Measurements from ENCODE around the gene RABL2A.
A peak's percentile ranks its signal among the peaks of the same experiment; 100 is the strongest.
"Not testable (repeated sequence)": the region's sequence is repeated elsewhere in the genome, so short reads cannot be mapped to it uniquely, and the experiment has no call there.

Gene RABL2A

DNA sequence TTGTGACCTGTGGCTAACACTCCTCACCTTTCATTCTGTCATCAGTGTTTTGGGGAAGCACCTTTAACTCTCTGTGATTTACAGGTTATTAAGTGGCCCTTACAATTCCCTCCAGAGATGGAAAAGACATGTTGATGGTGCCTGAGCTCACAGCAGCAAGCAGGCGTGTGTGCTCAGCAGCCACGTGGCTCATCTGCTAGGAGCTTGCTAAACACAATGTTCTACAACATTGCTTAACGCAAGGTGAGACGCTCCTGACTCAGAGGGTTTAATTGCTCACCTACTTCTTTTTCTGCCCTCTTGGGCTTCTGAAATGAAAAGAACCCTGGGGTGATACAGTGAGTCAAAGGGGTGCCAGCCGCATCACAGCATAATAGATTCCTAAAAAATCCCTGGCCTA, 6.1 kb upstream of the RABL2A start:
- H3K4me3 ChIP-seq (ENCODE audit: low read length, poor library complexity, severe bottlenecking); H2AFZ ChIP-seq (ENCODE audit: low read length); H4K20me1 ChIP-seq (ENCODE audit: insufficient read depth, low read length, poor library complexity, severe bottlenecking); H3F3A ChIP-seq (ENCODE audit: low read depth); H3K36me3 ChIP-seq (ENCODE audit: insufficient read depth, low read length); H3K9me3 ChIP-seq (ENCODE audit: insufficient read depth, low read depth, low read length); H3K27me3 ChIP-seq (ENCODE audit: insufficient read depth, low read length, poor library complexity, severe bottlenecking); H3K9ac ChIP-seq (ENCODE audit: low read depth, low read length, poor library complexity, severe bottlenecking); H3K4me2 ChIP-seq (ENCODE audit: low read depth, low read length, poor library complexity, severe bottlenecking); H3K79me2 ChIP-seq (ENCODE audit: insufficient read depth, low read length); H3K9me2 ChIP-seq (replicated peaks; ENCODE audit: low read depth, low read length); H3K4me1 ChIP-seq (ENCODE audit: insufficient read depth, low read length, poor library complexity, severe bottlenecking): not testable (repeated sequence)

DNA sequence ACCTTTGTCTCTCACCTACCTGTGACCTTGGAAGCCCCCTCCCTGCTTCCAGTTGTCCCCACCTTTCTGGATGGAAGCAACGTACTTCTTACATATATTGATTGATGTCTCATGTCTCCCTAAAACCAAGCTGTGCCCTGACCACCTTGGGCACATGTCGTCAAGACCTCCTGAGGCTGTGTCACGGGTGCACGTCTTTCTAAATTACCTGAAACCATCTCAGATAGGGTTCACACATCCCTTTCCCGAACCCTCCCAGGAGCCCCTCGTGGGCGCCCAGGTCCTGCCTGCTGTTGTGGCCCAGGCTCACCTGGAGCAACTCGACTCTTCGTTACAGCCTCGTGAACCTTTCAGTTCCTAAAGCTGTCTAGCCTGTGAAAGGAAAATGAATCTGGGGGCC, 1.2 kb upstream of the RABL2A start:
- not testable (repeated sequence) for H3K36me3 ChIP-seq (ENCODE audit: insufficient read depth, low read length); H4K20me1 ChIP-seq (ENCODE audit: insufficient read depth, low read length, poor library complexity, severe bottlenecking); H3K27me3 ChIP-seq (ENCODE audit: insufficient read depth, low read length, poor library complexity, severe bottlenecking); H3K9me3 ChIP-seq (ENCODE audit: insufficient read depth, low read depth, low read length); H3K79me2 ChIP-seq (ENCODE audit: insufficient read depth, low read length); H3K9ac ChIP-seq (ENCODE audit: low read depth, low read length, poor library complexity, severe bottlenecking); H2AFZ ChIP-seq (ENCODE audit: low read length); H3K4me1 ChIP-seq (ENCODE audit: insufficient read depth, low read length, poor library complexity, severe bottlenecking); H3K4me3 ChIP-seq (ENCODE audit: low read length, poor library complexity, severe bottlenecking); H3K9me2 ChIP-seq (replicated peaks; ENCODE audit: low read depth, low read length); H3F3A ChIP-seq (ENCODE audit: low read depth)
- H3K4me2 ChIP-seq (ENCODE audit: low read depth, low read length, poor library complexity, severe bottlenecking), result peak overlapping the region; percentile 31

DNA sequence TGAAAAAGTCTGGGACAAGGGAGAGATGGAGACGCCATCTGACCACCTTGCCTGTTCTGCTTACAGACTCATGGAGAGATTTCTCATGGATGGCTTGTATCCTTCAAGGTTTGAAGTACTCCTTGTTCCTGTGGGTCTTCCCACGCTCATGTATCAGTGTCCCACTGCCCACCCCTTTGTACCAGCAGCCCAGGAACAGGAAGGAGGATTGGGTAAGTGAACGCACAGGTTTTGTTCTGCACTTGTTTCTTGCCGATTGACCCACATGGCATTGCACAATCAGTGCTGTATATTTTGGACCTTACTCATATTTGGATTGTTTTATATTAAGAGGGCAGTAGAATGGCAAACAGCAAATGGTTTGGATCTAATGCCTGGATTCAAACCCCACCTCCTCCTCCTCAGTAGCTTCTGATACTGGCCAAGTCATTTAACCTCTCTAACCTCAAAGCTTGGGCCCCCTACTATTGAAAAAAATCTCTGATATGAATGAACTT, 5.8 kb downstream of the RABL2A start:
- not testable (repeated sequence) for H2AFZ ChIP-seq (ENCODE audit: low read length); H3K9ac ChIP-seq (ENCODE audit: low read depth, low read length, poor library complexity, severe bottlenecking); H3K4me3 ChIP-seq (ENCODE audit: low read length, poor library complexity, severe bottlenecking); H4K20me1 ChIP-seq (ENCODE audit: insufficient read depth, low read length, poor library complexity, severe bottlenecking); H3K27me3 ChIP-seq (ENCODE audit: insufficient read depth, low read length, poor library complexity, severe bottlenecking); H3F3A ChIP-seq (ENCODE audit: low read depth); H3K36me3 ChIP-seq (ENCODE audit: insufficient read depth, low read length); H3K9me2 ChIP-seq (replicated peaks; ENCODE audit: low read depth, low read length); H3K4me2 ChIP-seq (ENCODE audit: low read depth, low read length, poor library complexity, severe bottlenecking); H3K79me2 ChIP-seq (ENCODE audit: insufficient read depth, low read length); H3K9me3 ChIP-seq (ENCODE audit: insufficient read depth, low read depth, low read length); H3K4me1 ChIP-seq (ENCODE audit: insufficient read depth, low read length, poor library complexity, severe bottlenecking)

DNA sequence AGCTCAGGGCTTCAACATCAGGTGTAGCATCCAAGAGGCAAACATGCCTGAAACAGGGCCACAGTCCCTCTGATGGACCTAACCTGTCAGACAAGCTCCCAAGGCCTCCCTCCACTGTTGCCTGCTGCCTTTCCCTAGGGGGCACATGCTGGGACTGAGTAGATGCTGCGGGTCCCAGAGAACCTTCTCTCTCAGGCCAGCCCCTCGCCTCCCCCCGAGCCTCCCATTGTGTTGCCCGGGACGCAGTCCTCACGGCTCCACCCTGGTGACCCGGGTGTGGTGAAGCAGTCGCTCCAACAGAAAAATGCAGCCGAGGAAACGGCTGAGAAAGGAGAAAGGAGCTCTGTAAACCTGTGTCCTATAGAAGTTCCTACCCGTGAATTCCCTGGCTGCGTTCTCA, 8.3 kb downstream of the RABL2A start:
- not testable (repeated sequence) for H3F3A ChIP-seq (ENCODE audit: low read depth); H3K36me3 ChIP-seq (ENCODE audit: insufficient read depth, low read length); H3K9ac ChIP-seq (ENCODE audit: low read depth, low read length, poor library complexity, severe bottlenecking); H3K4me1 ChIP-seq (ENCODE audit: insufficient read depth, low read length, poor library complexity, severe bottlenecking); H3K4me2 ChIP-seq (ENCODE audit: low read depth, low read length, poor library complexity, severe bottlenecking); H4K20me1 ChIP-seq (ENCODE audit: insufficient read depth, low read length, poor library complexity, severe bottlenecking); H3K4me3 ChIP-seq (ENCODE audit: low read length, poor library complexity, severe bottlenecking); H2AFZ ChIP-seq (ENCODE audit: low read length); H3K27me3 ChIP-seq (ENCODE audit: insufficient read depth, low read length, poor library complexity, severe bottlenecking); H3K9me2 ChIP-seq (replicated peaks; ENCODE audit: low read depth, low read length); H3K9me3 ChIP-seq (ENCODE audit: insufficient read depth, low read depth, low read length); H3K79me2 ChIP-seq (ENCODE audit: insufficient read depth, low read length)

DNA sequence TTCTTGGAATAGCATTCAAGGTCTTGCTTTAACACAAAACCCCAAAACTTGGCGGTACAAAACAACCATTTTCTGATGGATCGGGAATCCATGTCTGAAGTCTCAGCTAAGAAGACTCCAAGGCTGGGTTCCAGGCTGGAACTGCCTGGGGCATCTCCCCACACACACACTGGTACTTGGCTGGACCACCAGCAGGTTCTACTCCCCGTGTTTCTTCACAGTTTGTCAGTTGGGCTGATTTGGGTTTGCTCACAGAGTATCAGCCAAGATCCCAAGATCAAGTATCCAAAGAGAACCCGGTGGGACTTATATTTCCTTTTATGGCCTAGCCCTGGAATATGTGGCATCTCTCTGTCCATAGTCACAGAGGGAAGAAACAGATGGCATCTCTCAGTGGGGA, 9.2 kb downstream of the RABL2A start:
- H3K9me2 ChIP-seq (replicated peaks; ENCODE audit: low read depth, low read length); H3K79me2 ChIP-seq (ENCODE audit: insufficient read depth, low read length); H3K4me1 ChIP-seq (ENCODE audit: insufficient read depth, low read length, poor library complexity, severe bottlenecking); H3K4me2 ChIP-seq (ENCODE audit: low read depth, low read length, poor library complexity, severe bottlenecking); H4K20me1 ChIP-seq (ENCODE audit: insufficient read depth, low read length, poor library complexity, severe bottlenecking); H3K36me3 ChIP-seq (ENCODE audit: insufficient read depth, low read length); H3K27me3 ChIP-seq (ENCODE audit: insufficient read depth, low read length, poor library complexity, severe bottlenecking); H3K9ac ChIP-seq (ENCODE audit: low read depth, low read length, poor library complexity, severe bottlenecking); H3K4me3 ChIP-seq (ENCODE audit: low read length, poor library complexity, severe bottlenecking); H3K9me3 ChIP-seq (ENCODE audit: insufficient read depth, low read depth, low read length); H2AFZ ChIP-seq (ENCODE audit: low read length); H3F3A ChIP-seq (ENCODE audit: low read depth): not testable (repeated sequence)

DNA sequence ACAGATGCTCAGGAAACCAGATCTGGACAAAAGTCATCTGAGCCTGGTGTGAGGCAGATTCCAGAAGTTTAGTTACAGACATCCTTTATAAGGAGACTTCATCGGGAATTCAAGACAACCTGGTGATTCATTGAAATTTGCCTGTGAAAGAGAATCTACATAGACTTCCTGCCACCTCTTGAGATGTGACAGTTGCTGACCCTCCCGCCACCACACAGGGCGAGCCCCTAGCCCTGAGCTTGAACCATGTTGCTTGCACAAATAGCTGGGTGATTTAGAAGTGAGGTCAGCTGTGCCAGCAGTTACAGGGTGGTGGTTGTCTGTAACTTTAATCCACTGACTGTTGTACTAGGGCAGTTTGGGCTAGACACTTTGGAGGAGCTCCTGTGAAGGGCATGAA, 11.0 kb downstream of the RABL2A start:
- H3K4me2 ChIP-seq (ENCODE audit: low read depth, low read length, poor library complexity, severe bottlenecking); H3K27me3 ChIP-seq (ENCODE audit: insufficient read depth, low read length, poor library complexity, severe bottlenecking): not testable (repeated sequence)

DNA sequence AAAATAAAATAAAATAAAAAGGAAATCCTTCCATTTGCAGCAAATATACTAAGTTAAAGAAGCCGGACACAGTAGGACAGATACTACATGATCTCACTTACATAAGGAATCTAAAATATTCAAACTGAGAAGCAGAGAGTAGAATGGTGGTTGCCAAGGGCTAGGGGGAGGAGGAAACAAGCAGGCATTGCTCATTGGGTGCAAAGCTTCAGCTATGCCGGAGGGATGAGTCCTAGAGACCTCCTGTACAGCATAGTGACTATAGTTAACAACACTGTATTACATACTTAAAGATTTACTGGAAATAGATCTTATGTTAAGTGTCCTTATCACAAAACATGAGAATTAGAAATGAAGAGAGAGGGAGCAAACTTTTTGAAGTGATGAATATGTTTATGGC, 19.2 kb downstream of the RABL2A start:
- not testable (repeated sequence) for H3K4me2 ChIP-seq (ENCODE audit: low read depth, low read length, poor library complexity, severe bottlenecking); H3K4me1 ChIP-seq (ENCODE audit: insufficient read depth, low read length, poor library complexity, severe bottlenecking); H3K9me3 ChIP-seq (ENCODE audit: insufficient read depth, low read depth, low read length); H2AFZ ChIP-seq (ENCODE audit: low read length); H3K9ac ChIP-seq (ENCODE audit: low read depth, low read length, poor library complexity, severe bottlenecking); H3K4me3 ChIP-seq (ENCODE audit: low read length, poor library complexity, severe bottlenecking); H3K9me2 ChIP-seq (replicated peaks; ENCODE audit: low read depth, low read length); H3K36me3 ChIP-seq (ENCODE audit: insufficient read depth, low read length); H4K20me1 ChIP-seq (ENCODE audit: insufficient read depth, low read length, poor library complexity, severe bottlenecking); H3K27me3 ChIP-seq (ENCODE audit: insufficient read depth, low read length, poor library complexity, severe bottlenecking); H3F3A ChIP-seq (ENCODE audit: low read depth); H3K79me2 ChIP-seq (ENCODE audit: insufficient read depth, low read length)

More for the DNA sequence above, 11.0 kb downstream of the RABL2A start:
- H3K9me2 ChIP-seq (replicated peaks; ENCODE audit: low read depth, low read length); H4K20me1 ChIP-seq (ENCODE audit: insufficient read depth, low read length, poor library complexity, severe bottlenecking); H3K79me2 ChIP-seq (ENCODE audit: insufficient read depth, low read length); H3K36me3 ChIP-seq (ENCODE audit: insufficient read depth, low read length); H3K4me1 ChIP-seq (ENCODE audit: insufficient read depth, low read length, poor library complexity, severe bottlenecking); H2AFZ ChIP-seq (ENCODE audit: low read length); H3F3A ChIP-seq (ENCODE audit: low read depth); H3K4me3 ChIP-seq (ENCODE audit: low read length, poor library complexity, severe bottlenecking); H3K9me3 ChIP-seq (ENCODE audit: insufficient read depth, low read depth, low read length); H3K9ac ChIP-seq (ENCODE audit: low read depth, low read length, poor library complexity, severe bottlenecking): not testable (repeated sequence)
